ENCODE results near the gene MAGI1.

MAGI1 gene

DNA sequence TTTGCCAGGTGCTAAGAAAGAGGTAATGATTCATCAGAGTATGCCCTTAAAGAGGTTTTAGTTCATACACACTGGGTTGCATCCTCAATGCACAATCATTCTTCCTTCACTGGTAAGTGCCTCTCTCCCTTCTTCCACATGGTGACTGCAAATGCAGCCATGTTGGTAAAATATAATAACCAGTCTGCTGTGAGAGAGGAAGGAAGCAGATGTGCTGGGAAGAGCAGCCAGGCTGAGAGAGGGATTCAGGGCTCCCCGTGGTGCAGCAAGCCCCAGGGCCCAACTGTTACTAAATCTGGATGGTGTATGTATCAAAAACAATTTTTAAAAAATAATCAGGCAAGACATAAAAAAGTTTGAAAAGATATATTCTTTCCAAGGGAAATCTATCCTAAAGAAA is 498.1 kb downstream of the MAGI1 start:
- TF ChIP-seq ZFP3 (CRISPR knock-in tag; IDR thresholded peaks at IDR 0.05) (no peak), OSR1 (CRISPR knock-in tag; IDR thresholded peaks at IDR 0.05) (no peak), GLIS3 (CRISPR knock-in tag; IDR thresholded peaks at IDR 0.05) (no peak), ARNTL (CRISPR knock-in tag; IDR thresholded peaks at IDR 0.05; ENCODE audit: borderline replicate concordance, low read depth) (no peak), ISL1 (CRISPR knock-in tag; IDR thresholded peaks at IDR 0.05) (no peak), RARB (CRISPR knock-in tag; IDR thresholded peaks at IDR 0.05) (no peak), ZNF8 (CRISPR knock-in tag; IDR thresholded peaks at IDR 0.05) (no peak), PPARA (CRISPR knock-in tag; IDR thresholded peaks at IDR 0.05; ENCODE audit: borderline replicate concordance) (no peak), ZC3H10 (CRISPR knock-in tag; IDR thresholded peaks at IDR 0.05) (no peak), BACH2 (CRISPR knock-in tag; IDR thresholded peaks at IDR 0.05; ENCODE audit: borderline replicate concordance) (no peak), ESRRG (CRISPR knock-in tag; IDR thresholded peaks at IDR 0.05) (no peak), ZFP30 (CRISPR knock-in tag; IDR thresholded peaks at IDR 0.05) (no peak), SNAI2 (CRISPR knock-in tag; IDR thresholded peaks at IDR 0.05) (no peak), PATZ1 (CRISPR knock-in tag; IDR thresholded peaks at IDR 0.05; ENCODE audit: borderline replicate concordance) (no peak)
- TF ChIP-seq, protein P1, sequence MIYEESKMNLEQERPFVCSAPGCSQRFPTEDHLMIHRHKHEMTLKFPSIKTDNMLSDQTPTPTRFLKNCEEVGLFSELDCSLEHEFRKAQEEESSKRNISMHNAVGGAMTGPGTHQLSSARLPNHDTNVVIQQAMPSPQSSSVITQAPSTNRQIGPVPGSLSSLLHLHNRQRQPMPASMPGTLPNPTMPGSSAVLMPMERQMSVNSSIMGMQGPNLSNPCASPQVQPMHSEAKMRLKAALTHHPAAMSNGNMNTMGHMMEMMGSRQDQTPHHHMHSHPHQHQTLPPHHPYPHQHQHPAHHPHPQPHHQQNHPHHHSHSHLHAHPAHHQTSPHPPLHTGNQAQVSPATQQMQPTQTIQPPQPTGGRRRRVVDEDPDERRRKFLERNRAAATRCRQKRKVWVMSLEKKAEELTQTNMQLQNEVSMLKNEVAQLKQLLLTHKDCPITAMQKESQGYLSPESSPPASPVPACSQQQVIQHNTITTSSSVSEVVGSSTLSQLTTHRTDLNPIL (CRISPR knock-in tag; IDR thresholded peaks at IDR 0.05; ENCODE audit: low read depth) = no peak
- TF ChIP-seq, protein P2, sequence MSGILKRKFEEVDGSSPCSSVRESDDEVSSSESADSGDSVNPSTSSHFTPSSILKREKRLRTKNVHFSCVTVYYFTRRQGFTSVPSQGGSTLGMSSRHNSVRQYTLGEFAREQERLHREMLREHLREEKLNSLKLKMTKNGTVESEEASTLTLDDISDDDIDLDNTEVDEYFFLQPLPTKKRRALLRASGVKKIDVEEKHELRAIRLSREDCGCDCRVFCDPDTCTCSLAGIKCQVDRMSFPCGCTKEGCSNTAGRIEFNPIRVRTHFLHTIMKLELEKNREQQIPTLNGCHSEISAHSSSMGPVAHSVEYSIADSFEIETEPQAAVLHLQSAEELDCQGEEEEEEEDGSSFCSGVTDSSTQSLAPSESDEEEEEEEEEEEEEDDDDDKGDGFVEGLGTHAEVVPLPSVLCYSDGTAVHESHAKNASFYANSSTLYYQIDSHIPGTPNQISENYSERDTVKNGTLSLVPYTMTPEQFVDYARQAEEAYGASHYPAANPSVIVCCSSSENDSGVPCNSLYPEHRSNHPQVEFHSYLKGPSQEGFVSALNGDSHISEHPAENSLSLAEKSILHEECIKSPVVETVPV (CRISPR knock-in tag; IDR thresholded peaks at IDR 0.05) = no peak
- TF ChIP-seq, protein P3, sequence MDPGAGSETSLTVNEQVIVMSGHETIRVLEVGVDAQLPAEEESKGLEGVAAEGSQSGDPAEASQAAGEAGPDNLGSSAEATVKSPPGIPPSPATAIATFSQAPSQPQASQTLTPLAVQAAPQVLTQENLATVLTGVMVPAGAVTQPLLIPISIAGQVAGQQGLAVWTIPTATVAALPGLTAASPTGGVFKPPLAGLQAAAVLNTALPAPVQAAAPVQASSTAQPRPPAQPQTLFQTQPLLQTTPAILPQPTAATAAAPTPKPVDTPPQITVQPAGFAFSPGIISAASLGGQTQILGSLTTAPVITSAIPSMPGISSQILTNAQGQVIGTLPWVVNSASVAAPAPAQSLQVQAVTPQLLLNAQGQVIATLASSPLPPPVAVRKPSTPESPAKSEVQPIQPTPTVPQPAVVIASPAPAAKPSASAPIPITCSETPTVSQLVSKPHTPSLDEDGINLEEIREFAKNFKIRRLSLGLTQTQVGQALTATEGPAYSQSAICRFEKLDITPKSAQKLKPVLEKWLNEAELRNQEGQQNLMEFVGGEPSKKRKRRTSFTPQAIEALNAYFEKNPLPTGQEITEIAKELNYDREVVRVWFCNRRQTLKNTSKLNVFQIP (CRISPR knock-in tag; IDR thresholded peaks at IDR 0.05; ENCODE audit: borderline replicate concordance, low read depth) = no peak
- TF ChIP-seq, protein P4, sequence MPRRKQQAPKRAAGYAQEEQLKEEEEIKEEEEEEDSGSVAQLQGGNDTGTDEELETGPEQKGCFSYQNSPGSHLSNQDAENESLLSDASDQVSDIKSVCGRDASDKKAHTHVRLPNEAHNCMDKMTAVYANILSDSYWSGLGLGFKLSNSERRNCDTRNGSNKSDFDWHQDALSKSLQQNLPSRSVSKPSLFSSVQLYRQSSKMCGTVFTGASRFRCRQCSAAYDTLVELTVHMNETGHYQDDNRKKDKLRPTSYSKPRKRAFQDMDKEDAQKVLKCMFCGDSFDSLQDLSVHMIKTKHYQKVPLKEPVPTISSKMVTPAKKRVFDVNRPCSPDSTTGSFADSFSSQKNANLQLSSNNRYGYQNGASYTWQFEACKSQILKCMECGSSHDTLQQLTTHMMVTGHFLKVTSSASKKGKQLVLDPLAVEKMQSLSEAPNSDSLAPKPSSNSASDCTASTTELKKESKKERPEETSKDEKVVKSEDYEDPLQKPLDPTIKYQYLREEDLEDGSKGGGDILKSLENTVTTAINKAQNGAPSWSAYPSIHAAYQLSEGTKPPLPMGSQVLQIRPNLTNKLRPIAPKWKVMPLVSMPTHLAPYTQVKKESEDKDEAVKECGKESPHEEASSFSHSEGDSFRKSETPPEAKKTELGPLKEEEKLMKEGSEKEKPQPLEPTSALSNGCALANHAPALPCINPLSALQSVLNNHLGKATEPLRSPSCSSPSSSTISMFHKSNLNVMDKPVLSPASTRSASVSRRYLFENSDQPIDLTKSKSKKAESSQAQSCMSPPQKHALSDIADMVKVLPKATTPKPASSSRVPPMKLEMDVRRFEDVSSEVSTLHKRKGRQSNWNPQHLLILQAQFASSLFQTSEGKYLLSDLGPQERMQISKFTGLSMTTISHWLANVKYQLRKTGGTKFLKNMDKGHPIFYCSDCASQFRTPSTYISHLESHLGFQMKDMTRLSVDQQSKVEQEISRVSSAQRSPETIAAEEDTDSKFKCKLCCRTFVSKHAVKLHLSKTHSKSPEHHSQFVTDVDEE (CRISPR knock-in tag; IDR thresholded peaks at IDR 0.05) = no peak

DNA sequence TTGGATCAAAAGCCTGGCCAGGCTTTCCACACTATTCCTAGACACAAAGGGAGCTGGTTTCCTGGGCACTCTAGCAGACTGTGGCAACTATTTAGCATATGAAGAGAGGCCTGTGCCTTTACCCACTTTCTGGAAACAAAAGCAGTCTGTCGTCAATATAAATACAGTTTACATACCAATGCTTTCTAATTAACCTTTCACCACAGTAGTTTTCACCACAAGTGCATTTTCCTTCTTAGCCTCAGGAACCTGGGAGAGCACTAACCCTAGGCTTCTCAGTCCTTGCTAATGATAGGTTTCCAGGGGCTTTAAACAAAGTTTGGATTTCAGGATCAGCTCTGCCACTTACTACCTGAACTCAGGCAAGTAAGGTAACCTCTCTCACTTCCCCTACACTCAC is 499.1 kb downstream of the MAGI1 start:
- TF ChIP-seq ISL1 (CRISPR knock-in tag; IDR thresholded peaks at IDR 0.05) (no peak), ZNF70 (CRISPR knock-in tag; IDR thresholded peaks at IDR 0.05) (no peak), ZFP3 (CRISPR knock-in tag; IDR thresholded peaks at IDR 0.05) (no peak), RARB (CRISPR knock-in tag; IDR thresholded peaks at IDR 0.05) (no peak)
- no peak for ATAC-seq

More for the DNA sequence above, 498.1 kb downstream of the MAGI1 start:
- no peak for ATAC-seq

GRCh38 chr3:65538101-65538500 is 500.6 kb downstream of the MAGI1 start:
- no peak for ATAC-seq
- TF ChIP-seq PPARA (CRISPR knock-in tag; IDR thresholded peaks at IDR 0.05; ENCODE audit: borderline replicate concordance) (no peak), ZNF8 (CRISPR knock-in tag; IDR thresholded peaks at IDR 0.05) (no peak), ARNTL (CRISPR knock-in tag; IDR thresholded peaks at IDR 0.05; ENCODE audit: borderline replicate concordance, low read depth) (no peak), ISL1 (CRISPR knock-in tag; IDR thresholded peaks at IDR 0.05) (no peak), RARB (CRISPR knock-in tag; IDR thresholded peaks at IDR 0.05) (no peak), SNAI2 (CRISPR knock-in tag; IDR thresholded peaks at IDR 0.05) (no peak), GLIS3 (CRISPR knock-in tag; IDR thresholded peaks at IDR 0.05) (no peak)

GRCh38 chr3:65537109-65537508 is 501.6 kb downstream of the MAGI1 start:
- TF ChIP-seq PPARA (CRISPR knock-in tag; IDR thresholded peaks at IDR 0.05; ENCODE audit: borderline replicate concordance) (no peak), TCF4 (CRISPR knock-in tag; IDR thresholded peaks at IDR 0.05; ENCODE audit: borderline replicate concordance) (no peak), ZFP3 (CRISPR knock-in tag; IDR thresholded peaks at IDR 0.05) (peak; percentile 93), SNAI2 (CRISPR knock-in tag; IDR thresholded peaks at IDR 0.05) (no peak)
- ATAC-seq = no peak
